HFF-Myc (cell line): Measurements from ENCODE around the gene MOCOS.

Source experiments
- DNase-seq: peaks from one replicate; pipeline ENCODE4 v3.0.0-alpha.2; 2011; ENCODE audit warnings: low read depth; ENCODE audit errors: extremely low read depth
- H3K4me3 ChIP-seq: replicated peaks from 2 replicates; pipeline ENCODE4 v1.5.1; 2011; ENCODE audit warnings: low read depth, mild to moderate bottlenecking, control low read depth, low read length
- CTCF ChIP-seq: IDR thresholded peaks from 2 replicates; pipeline ENCODE4 v1.5.1; 2012; ENCODE audit warnings: mild to moderate bottlenecking, low read depth, low read length, control low read depth; ENCODE audit errors: missing control alignments

The MOCOS gene

GRCh38 chr18:36256094-36256493 is 68.8 kb downstream of the MOCOS start:
- no peak overlapping the region for H3K4me3 ChIP-seq
- no peak for TF ChIP-seq CTCF
- DNase-seq = no peak

DNA sequence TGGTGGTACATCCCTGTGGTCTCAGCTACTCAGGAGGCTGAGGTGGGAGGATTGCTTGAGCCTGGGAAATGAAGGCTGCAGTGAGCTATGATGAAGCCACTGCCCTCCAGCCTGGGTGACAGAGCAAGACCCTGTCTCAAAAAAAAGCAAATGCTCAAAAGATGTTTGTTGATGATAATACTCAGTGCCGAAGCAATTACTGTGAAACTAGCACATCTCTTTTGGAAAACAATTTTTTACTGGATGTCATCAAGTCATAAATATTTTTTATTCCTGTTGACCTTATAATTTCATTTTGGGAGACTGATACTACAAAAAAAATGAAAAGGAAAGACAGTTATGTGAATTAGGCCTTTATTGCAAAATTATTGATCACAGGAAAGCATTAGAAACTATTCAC is 75.7 kb downstream of the MOCOS start:
- TF ChIP-seq CTCF = no peak
- no peak for DNase-seq
- H3K4me3 ChIP-seq = no peak overlapping the region

DNA sequence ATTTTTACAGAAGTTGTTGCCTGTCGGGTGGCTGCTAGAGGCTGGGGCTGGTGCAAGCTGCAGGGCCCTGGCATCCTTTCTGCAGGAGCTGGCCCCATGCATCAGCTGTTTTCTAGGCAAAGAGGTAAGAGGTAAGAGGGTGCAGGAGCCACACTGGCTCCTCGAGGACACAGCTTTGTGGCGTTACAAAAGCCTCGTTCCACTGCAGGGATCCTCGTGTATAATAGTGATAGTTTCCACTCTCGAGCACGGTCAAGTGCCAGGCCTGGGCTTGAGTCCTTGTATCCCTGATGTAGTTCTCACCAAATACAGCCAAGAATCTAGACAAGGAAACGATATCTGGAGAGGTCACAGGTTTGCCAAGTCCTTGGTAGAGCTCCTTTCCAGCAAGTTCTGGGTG is 77.0 kb downstream of the MOCOS start:
- no peak overlapping the region for H3K4me3 ChIP-seq
- no peak for DNase-seq
- TF ChIP-seq CTCF = no peak

DNA sequence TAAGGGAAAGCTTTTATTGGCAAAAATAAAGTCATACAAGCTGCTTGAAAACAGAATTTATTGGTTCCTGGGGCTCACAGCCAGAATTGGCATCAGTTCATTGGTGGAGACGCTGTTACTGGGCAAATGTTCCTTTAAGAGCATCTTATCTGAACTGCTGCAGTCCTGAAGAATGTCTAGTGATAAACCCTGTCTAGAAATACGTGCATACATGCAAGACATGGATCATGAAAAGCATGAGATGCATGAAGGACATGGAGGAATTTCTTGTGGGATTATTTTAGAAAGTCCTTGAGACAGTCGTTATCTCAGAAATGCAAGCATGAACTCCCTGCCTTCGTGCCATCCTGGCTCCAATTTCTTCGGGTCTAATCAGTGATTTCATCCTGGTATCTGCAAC is 77.7 kb downstream of the MOCOS start:
- no peak overlapping the region for H3K4me3 ChIP-seq
- DNase-seq = no peak
- no peak for TF ChIP-seq CTCF

DNA sequence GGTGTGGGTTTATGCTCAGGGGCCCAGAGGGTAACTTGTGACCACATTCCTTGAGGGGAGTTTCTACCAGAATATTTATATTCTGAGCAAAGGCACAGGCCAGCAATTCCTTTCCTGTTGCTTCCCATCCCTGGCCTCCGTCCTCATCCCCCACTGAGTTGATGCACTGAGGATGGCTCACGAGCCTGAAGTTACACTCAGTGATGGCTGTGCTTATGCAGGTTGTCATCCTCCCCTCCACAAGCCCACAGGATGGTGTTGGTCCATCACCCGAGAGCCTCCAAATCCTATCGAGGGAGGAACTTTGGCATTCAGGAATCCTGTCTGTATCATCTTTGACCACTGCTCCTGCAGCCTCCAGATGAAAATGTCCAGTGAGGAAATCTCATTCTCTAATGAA is 81.9 kb downstream of the MOCOS start:
- no peak for TF ChIP-seq CTCF
- no peak overlapping the region for H3K4me3 ChIP-seq
- DNase-seq = no peak

- TF ChIP-seq CTCF = no peak
- H3K4me3 ChIP-seq = no peak overlapping the region
- DNase-seq = no peak
Measured at GRCh38 chr18:36271153-36271552, 83.9 kb downstream of the MOCOS start.

DNA sequence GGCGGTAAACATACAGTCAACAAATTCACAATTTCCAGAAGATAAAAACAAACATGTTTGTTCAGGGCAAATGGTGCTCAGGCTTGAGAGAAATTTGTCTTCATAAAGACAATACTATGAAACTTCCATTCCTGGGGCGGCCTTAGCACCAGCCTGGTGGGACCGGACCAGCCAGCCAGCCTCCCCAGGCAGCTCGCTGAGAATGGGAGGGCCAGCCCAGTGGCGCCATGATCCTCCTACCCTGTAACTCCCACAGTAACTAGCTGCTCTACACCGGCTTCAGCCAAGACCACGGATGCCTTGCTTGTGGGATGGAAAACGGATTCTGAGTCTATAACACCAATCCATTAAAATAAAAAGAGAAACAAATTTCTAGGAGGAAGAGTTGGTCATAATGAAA is 86.0 kb downstream of the MOCOS start:
- no peak for DNase-seq
- no peak overlapping the region for H3K4me3 ChIP-seq
- no peak for TF ChIP-seq CTCF
